GM15510 (cell line): ENCODE data around the gene SLC9A8.

Experiments used
- POLR2A ChIP-seq: IDR thresholded peaks from 3 replicates; pipeline ENCODE4 v1.6.1; 2011; ENCODE audit warnings: borderline replicate concordance; ENCODE audit not compliant: insufficient read length; ENCODE audit errors: extremely low read depth

SLC9A8 gene

DNA sequence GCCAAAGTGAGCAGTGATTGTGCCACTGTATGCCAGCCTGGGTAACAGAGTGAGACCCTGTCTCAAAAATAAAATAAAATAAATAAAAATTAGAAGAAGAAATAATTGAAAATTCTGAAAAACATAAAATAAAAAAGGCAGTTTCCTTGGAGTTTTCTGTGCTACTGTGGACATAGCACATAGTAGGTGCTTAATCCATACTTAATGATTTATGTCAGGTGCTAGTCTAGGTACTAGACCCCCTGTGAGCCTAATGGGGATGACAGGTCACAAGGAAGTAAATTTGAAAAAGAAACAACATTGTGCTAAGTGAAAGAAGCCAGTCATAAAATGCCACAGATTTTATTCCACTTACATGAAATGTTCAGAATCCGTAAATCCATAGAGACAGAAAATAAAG is 9.2 kb upstream of the SLC9A8 start:
- TF ChIP-seq POLR2A = no peak

DNA sequence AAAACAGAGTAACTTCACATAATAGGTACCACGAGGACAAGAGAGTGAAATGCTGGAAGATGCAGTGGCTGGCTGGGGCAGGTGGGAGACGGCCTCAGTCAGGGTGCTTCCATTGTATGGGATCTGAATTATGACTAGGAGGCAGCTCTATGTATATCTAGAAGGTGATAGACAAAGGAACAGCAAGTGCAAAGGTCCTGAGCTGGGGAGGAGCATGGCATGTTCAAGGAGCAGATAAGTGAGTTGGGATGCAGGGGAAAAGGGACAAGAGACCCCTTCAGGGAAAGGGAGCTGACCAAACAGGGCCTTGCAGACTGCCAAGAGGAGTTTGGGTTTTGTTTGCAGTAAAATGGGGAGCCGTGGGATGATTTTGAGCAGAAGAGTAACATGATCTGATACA is 8.3 kb upstream of the SLC9A8 start:
- no peak for TF ChIP-seq POLR2A

DNA sequence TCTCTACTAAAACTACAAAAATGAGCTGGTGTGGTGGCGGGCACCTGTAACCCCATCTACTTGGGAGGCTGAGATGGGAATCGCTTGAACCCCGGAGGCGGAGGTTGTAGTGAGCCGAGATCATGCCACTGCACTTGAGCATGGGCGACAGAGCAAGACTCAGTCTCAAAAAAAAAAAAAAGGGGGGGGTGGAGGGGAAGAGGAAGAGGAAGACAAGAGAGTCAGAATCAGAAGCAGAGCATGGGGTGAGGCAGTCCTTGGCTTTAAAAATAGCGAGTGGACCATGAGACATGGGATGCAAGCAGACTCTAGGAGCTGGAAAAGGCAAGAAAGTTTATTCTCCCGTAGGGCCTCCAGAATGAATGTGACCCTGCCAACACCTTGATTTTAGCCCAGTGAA is 3.9 kb upstream of the SLC9A8 start:
- TF ChIP-seq POLR2A = no peak

DNA sequence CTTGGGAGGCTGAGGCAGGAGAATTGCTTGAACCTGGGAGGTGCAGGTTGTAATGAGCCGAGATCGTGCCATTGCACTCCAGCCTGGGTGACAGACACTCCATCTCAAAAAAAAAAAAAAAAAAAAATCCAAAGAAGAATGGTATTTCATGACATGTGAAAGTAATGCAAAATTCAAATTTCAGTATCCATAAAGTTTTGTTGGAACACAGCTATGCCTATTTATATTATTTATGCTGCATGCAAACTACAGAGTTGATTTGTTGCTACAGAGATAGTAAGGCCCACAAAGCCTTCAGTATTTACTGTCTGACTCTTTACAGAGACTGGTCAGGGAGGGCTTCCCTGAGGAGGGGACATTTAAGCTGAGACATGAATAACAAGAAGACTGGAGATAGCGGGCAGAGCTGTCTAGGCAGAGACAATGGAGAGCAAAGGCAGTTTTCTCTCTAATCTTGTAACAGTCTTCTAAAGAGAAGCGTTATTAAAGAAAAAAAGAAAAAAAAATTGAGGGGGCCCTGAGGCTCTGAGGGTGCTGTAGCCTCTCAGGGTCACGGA is 2.7 kb upstream of the SLC9A8 start:
- TF ChIP-seq POLR2A = no peak

DNA sequence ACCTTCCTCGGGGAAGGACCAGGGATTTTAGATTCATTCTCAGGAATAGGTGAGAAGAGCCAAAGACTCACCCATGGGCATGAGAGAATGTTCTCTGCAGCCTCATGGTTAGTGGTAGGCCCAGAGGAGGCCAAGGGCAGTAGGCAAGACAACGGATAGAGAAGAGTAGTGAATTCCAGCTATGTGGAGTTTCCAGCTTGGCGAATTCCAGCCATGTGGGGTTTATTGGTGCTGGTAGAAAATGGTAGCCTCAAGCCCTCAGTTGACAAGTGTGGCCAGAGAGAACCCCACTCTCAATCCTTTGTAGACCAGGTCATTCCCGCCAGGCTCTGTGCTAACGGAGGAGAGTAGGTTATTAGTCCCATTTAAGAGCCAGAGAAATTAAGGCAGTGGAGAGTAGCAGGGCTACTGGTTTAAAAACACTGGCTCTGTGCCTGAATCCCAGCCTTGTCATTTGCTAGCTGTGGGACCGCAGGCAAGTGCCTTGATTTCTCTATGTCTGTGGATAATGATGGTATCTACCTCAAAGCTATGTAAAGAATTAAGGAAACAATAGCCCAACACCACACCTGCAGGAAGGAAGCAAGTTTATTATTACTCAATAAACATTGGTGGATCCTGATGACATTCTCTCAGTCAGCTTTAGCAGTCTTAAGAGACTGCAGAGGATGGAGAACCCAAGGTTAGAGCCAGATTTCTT is 2.0 kb upstream of the SLC9A8 start:
- TF ChIP-seq POLR2A = no peak

DNA sequence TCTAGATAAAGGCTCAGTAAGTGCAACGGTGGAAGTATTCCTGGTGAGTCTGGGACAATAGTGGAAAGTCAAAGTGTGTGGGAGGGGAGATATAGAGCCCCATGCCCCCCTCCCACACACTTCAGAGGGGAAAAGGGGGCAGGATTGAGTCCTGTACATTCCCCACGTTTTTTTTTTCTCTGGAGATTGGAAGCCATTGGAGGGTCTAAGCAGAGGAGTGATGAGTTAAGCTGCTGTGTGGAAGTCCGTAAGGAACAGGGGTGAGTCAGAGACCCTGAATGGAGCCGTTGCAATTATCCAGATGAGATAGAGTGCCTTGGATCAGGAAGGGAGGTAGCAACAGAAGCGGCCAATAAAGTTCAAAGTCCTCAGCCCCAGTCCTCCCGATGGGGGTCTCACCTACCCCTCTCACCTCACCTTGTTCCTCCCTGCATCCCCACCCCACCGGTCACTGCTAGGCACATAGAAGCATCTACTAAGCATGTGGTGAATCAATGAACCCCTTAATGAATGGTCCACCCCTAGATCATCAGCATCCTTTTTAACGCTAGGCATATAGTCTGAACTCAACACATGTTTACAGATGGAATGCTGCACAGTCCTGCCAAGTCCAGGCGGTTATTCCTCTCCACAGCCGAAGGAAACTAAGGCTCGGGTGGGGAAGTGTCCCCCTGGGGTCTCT is 662 bp upstream of the SLC9A8 start:
- no peak for TF ChIP-seq POLR2A

DNA sequence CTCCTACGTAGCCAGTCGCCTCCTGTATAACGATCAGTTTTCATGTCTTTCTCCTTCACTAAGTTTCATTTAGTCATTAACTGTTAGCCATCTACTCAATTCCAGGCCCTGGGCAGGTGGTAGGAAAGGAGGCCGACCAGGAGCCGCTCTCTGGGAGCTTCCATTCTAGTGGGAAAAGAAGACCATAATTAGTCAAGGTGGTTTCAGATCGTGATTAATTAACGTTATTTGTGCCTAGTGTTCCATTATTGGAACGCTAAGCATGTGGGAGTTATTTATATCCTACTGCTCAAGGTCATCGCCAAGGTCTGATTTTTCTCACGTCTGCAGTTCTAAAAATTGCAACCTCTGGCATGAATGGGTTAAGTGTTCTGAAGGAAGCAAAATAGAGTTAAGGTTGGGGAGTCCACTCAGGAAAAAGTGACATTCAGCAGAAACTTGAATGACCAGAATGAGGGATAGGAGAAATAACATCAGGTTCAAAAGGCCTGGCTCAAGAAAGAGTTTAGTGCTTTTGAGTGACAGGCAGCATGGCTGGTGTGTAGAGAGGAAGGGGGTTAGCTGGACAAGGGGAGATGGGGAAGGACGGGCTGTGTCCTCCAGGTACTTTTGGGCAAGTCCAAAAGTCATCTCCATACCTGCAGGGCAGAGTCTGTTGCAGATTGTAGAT is 812 bp downstream of the SLC9A8 start:
- no peak for TF ChIP-seq POLR2A

DNA sequence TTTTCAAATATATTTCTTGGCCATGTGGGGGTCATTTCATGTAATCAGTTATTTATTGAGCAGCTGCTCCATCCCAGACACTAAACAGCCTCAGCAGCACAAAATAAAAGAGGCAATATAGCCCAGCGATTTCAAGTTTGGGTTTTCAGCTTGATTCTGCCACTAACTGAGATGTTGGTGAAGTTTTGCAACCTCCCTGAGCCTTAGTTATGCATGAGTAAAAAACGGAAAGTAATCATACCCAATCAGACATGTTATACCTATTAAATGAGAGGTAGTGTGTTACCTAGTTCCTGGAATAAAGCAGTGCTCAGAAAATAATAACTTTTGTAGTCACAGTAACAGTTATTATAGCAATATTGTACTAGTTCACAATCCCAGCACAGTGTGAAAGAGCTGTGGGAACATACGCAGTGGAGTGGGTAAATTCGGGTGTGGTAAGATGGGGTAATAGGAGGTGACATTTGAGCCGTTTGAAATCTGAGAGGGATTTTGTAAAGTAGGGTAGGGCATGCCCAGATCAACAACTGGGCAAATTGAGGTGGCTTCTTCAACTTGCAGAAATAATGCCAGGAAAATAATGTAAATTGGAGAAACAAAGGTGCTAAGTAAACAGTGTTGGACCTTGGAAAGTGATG is 1.5 kb downstream of the SLC9A8 start:
- no peak for TF ChIP-seq POLR2A

DNA sequence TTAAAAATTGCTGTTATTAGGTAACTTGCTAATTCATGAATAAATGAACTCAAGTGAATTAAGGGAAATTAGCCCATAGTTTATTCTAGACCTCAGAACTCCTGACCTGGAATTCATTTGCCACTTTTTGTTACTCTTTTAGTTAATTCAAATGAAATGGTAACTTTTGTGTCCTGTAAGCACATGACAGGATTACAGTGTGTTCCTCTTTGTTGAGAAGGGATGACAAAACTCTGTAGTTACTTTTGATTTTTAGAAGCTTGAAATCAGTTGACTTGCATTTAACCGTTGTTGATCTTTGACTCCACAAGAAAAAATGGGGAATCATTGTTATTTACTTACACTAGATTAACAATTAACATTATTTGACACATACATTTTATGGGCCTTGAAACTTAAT is 6.2 kb downstream of the SLC9A8 start:
- no peak for TF ChIP-seq POLR2A

DNA sequence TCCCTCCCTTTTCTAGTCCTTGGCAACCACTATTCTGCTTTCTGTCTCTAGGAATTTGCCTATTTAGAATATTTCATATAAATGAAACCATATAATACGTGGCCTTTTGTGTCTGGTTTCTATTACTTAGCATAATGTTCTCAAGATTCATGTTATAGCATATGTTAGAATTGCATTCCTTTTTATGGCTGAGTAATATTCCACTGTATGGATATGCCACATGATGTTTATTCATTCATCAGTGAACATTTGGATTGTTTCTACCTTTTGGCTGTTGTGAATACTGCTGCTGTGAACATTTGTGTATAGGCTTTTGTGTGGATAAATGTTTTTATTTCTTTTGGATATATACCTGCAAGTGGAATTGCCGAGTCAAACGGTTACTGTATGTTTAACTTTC is 7.1 kb downstream of the SLC9A8 start:
- no peak for TF ChIP-seq POLR2A

DNA sequence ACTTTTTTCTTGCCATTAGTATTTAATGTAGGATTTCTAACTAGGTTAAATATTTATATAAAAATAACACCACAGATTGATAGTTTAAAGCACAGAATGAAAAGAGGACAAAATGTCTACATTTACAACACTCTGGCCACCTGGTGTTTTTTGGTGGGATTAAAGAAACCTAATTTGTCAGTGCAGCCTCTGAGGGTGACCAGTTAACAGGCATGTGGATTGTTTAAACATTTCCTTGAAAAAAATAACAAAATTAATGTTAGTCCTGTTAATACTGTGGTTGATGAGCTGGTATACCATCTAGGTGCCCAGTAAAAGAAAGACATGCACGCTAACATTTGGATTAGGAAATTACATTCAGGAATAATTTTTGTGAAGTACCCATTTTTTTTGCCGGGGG is 8.8 kb downstream of the SLC9A8 start:
- TF ChIP-seq POLR2A = no peak

DNA sequence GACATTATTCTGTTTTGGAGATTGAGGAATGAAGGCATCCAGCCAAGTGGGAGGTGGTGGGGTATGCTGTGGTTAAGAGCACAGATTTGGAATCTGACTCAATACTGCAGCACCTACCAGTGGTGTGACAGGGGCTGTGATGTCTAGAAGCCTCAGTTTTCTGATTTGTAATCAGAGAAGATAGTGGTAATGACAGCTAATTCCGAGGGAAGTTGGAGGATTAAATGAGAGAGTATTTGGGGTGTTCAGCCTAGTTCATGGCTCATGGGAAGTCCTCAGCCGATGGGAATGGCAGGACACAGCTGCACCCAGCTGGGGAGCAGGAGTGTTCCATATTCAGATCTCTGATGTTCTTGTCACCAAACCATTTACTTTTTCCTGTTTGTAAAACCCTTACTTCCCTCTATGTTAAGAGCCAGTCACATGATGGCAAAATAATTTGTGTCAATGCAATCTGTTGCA is 9.3 kb downstream of the SLC9A8 start:
- no peak for TF ChIP-seq POLR2A

DNA sequence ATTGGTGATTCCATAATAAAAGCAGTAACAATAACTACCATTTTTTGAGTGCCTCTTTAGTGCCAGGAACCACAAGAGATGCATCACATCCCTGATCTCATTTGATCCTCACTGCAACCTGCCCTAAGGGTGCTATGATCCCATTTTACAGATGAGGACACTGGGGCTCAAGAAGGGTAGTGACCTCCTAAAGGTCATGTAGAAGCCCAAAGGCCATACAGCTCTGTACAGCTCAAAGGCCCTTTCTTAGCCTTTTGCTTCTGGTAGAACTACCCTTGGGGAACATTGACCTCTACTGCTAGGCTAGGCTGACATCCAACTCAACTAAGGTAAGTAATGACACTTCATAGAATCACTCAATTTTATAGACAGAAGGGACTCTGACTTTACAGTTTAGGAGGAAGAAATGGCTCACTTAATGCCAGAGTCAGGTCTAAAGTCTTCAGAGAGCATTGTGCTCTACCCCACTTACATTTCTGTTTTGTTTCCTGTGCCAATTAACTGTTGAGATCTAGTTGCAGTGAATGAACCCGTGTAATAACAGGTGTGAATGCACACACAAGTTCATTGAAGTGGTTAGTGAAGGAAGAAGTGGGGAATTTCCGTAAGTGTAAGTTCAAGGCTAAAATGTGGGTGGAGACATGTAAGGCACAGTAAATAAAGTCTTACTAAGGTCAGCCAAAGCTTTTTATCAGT is 10.7 kb downstream of the SLC9A8 start:
- TF ChIP-seq POLR2A = no peak

DNA sequence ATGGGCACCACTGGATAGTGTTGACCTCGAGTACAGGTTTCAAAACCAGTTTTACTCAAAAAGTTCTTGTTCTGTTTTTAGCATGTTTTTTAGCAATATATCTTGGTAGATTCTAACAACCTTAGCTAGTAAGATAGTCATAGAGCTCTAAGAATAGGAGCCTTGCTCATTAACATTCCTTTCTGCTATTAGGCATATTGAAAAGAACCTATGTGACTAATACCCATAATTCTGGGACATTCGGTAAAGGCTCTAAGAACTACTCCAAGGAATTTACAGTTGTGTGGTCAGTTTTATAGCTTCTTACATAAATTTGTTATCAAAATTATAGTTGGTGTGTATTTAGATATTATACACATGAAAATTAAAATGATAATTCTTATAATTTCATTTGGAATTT is 11.6 kb downstream of the SLC9A8 start:
- no peak for TF ChIP-seq POLR2A
